HepG2 (cell line): Measurements from ENCODE around the gene SPON1.

Source experiments
- BRCA1 ChIP-seq: sonication (generic); formaldehyde crosslinking; IDR thresholded peaks from 2 replicates; pipeline ENCODE4 v1.4.0; 2020; ENCODE audit warnings: missing genetic modification reagents
- EZH2 ChIP-seq: conservative IDR thresholded peaks from 2 replicates; pipeline ENCODE4 v1.6.1; 2012; ENCODE audit warnings: mild to moderate bottlenecking, low read depth, low read length, moderate library complexity
- GABPA ChIP-seq, 2 experiments: IDR thresholded peaks; 2 replicates each; pipeline ENCODE4 v1.6.1; 2011 to 2016; ENCODE audit warnings: low read depth in 2 of 2, low read length in 1 of 2, missing biosample characterization in 1 of 2, missing genetic modification characterization in 1 of 2
- HNRNPUL1 ChIP-seq: fragments of 200-400 bp; formaldehyde crosslinking; IDR thresholded peaks from 2 replicates; pipeline ENCODE4 v1.6.1; 2017; ENCODE audit warnings: low read depth, mild to moderate bottlenecking, low read length, moderate library complexity
- KLF15 ChIP-seq: sonication (generic); formaldehyde crosslinking; IDR thresholded peaks from 2 replicates; pipeline ENCODE4 v1.8.1; 2023; ENCODE audit warnings: borderline replicate concordance, mild to moderate bottlenecking, inconsistent platforms, missing genetic modification reagents, mixed read lengths
- PLRG1 ChIP-seq: fragments of 450-650 bp; conservative IDR thresholded peaks from 2 replicates; pipeline ENCODE4 v1.6.1; 2016
- POLR2A ChIP-seq, 2 experiments: IDR thresholded peaks; 2 replicates each; pipeline ENCODE4 v1.6.1; 2011; ENCODE audit warnings: low read depth in 2 of 2, low read length in 2 of 2, mild to moderate bottlenecking in 1 of 2, moderate library complexity in 1 of 2; ENCODE audit not compliant: insufficient read depth in 1 of 2
- SRF ChIP-seq: IDR thresholded peaks from 2 replicates; pipeline ENCODE4 v1.6.1; 2011; ENCODE audit warnings: mild to moderate bottlenecking, low read depth, low read length, moderate library complexity
- TAF1 ChIP-seq: sonication (generic); formaldehyde crosslinking; IDR thresholded peaks from 2 replicates; pipeline ENCODE4 v1.4.0; 2020; ENCODE audit warnings: missing genetic modification reagents
- ZNF547 ChIP-seq: sonication (generic); formaldehyde crosslinking; IDR thresholded peaks from 2 replicates; pipeline ENCODE4 v1.5.1; 2020; ENCODE audit warnings: mild to moderate bottlenecking, missing genetic modification reagents
- ZNF615 ChIP-seq: sonication (generic); formaldehyde crosslinking; IDR thresholded peaks from 2 replicates; pipeline ENCODE4 v1.5.0; 2020; ENCODE audit warnings: mild to moderate bottlenecking, missing genetic modification reagents, borderline replicate concordance
- TF ChIP-seq, protein P1 (sequence below), 2 experiments: sonication (generic) in 1 of 2; formaldehyde crosslinking in 1 of 2; IDR thresholded peaks; 2 replicates each; pipeline versions ENCODE4 v1.5.1 to v1.6.1; 2011 to 2020; ENCODE audit warnings: borderline replicate concordance in 1 of 2, low read depth in 1 of 2, low read length in 1 of 2, mild to moderate bottlenecking in 1 of 2, missing genetic modification reagents in 1 of 2, moderate library complexity in 1 of 2
- TF ChIP-seq, protein P2 (sequence below): sonication (generic); formaldehyde crosslinking; IDR thresholded peaks from 2 replicates; pipeline ENCODE4 v1.5.0; 2020; ENCODE audit warnings: mild to moderate bottlenecking, missing genetic modification reagents, moderate library complexity

DNA sequence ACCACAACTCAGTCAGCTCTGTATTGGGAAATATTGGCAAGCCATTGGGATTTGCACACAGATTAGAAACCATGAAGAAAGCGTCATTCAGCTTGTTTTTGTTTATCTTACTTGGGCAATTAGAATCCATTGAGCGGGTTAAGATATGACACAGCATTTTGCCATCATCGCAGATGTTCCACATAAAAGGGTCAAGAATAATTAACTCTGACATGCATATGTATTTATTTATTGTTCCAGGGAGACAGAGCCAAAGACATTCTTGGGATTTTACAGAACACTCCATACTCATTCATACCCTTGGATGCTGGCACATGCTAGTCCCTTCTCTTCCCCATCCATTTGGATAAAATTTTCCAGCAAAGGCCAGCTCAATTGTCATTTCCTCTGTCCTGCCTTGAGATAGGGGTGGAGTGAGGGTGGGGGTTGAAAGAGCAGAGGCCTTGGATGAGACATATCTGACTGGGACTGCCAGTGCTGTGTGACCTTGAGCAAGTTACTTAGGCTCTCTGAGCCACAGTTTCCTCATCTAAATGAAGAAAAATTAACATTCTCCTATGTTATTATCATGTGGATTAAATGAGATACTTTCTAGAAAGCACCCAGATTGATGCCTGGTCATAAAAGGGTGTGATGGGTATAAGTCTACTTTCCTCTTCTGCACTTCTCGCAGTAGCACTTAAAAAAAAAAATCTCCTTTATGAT, 216.7 kb downstream of the SPON1 start:
- TF ChIP-seq ZNF547 (CRISPR knock-in tag) (no peak), SRF (no peak), KLF15 (CRISPR knock-in tag) (no peak), HNRNPUL1 (no peak), BRCA1 (no peak), POLR2A (IDR thresholded peaks at IDR 0.05; ENCODE audit: insufficient read depth in 1 of 2, low read depth in 2 of 2, low read length in 2 of 2) (no peak), EZH2 (no peak), ZNF615 (CRISPR knock-in tag) (no peak), PLRG1 (no peak), GABPA (IDR thresholded peaks at IDR 0.05; ENCODE audit: low read depth, low read length) (no peak), GABPA (CRISPR knock-in tag; IDR thresholded peaks at IDR 0.05; ENCODE audit: low read depth) (no peak), TAF1 (CRISPR knock-in tag) (no peak)
- TF ChIP-seq, protein P1, sequence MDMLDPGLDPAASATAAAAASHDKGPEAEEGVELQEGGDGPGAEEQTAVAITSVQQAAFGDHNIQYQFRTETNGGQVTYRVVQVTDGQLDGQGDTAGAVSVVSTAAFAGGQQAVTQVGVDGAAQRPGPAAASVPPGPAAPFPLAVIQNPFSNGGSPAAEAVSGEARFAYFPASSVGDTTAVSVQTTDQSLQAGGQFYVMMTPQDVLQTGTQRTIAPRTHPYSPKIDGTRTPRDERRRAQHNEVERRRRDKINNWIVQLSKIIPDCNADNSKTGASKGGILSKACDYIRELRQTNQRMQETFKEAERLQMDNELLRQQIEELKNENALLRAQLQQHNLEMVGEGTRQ (IDR thresholded peaks at IDR 0.05; ENCODE audit: low read depth, low read length) = no peak
- TF ChIP-seq, protein P1 (CRISPR knock-in tag; IDR thresholded peaks at IDR 0.05; ENCODE audit: borderline replicate concordance) = no peak
- TF ChIP-seq, protein P2, sequence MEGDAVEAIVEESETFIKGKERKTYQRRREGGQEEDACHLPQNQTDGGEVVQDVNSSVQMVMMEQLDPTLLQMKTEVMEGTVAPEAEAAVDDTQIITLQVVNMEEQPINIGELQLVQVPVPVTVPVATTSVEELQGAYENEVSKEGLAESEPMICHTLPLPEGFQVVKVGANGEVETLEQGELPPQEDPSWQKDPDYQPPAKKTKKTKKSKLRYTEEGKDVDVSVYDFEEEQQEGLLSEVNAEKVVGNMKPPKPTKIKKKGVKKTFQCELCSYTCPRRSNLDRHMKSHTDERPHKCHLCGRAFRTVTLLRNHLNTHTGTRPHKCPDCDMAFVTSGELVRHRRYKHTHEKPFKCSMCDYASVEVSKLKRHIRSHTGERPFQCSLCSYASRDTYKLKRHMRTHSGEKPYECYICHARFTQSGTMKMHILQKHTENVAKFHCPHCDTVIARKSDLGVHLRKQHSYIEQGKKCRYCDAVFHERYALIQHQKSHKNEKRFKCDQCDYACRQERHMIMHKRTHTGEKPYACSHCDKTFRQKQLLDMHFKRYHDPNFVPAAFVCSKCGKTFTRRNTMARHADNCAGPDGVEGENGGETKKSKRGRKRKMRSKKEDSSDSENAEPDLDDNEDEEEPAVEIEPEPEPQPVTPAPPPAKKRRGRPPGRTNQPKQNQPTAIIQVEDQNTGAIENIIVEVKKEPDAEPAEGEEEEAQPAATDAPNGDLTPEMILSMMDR = no peak
